HL-60 (cell line): ENCODE results near the gene CLCN3.

ENCODE experiments used
- SPI1 ChIP-seq: IDR thresholded peaks from 2 replicates; pipeline ENCODE4 v1.6.1; 2012; ENCODE audit warnings: low read depth, mild to moderate bottlenecking, borderline replicate concordance
- TF ChIP-seq, protein P1 (sequence below): IDR thresholded peaks from one replicate; pipeline ENCODE4 v1.5.1; 2011; ENCODE audit warnings: low read length, control low read depth, inconsistent platforms; ENCODE audit not compliant: insufficient read depth
- TF ChIP-seq, protein P2 (sequence below): IDR thresholded peaks from 2 replicates; pipeline ENCODE4 v1.6.1; 2012; ENCODE audit warnings: low read depth; ENCODE audit not compliant: insufficient replicate concordance

DNA sequence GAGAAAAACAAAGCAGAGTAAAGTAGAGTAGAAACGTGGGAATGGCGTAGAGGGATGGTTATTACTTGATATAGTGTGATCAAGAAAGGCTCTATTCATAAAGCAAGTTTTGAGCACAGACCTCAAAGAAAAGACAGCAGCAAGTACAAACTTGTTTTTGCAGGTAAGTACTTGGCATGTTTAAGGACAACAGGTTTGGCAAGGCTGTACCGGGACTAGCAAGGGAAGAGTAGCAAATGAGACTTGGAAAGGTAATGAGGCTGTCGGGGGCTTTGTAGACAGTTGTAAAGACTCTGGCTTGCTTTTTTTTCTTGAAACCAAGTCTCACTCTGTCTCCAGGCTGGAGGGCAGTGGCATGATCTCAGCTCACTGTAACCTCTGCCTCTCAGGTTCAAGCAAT is 48.9 kb upstream of the CLCN3 start:
- TF ChIP-seq, protein P1, sequence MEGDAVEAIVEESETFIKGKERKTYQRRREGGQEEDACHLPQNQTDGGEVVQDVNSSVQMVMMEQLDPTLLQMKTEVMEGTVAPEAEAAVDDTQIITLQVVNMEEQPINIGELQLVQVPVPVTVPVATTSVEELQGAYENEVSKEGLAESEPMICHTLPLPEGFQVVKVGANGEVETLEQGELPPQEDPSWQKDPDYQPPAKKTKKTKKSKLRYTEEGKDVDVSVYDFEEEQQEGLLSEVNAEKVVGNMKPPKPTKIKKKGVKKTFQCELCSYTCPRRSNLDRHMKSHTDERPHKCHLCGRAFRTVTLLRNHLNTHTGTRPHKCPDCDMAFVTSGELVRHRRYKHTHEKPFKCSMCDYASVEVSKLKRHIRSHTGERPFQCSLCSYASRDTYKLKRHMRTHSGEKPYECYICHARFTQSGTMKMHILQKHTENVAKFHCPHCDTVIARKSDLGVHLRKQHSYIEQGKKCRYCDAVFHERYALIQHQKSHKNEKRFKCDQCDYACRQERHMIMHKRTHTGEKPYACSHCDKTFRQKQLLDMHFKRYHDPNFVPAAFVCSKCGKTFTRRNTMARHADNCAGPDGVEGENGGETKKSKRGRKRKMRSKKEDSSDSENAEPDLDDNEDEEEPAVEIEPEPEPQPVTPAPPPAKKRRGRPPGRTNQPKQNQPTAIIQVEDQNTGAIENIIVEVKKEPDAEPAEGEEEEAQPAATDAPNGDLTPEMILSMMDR, result no peak
- TF ChIP-seq, protein P2, sequence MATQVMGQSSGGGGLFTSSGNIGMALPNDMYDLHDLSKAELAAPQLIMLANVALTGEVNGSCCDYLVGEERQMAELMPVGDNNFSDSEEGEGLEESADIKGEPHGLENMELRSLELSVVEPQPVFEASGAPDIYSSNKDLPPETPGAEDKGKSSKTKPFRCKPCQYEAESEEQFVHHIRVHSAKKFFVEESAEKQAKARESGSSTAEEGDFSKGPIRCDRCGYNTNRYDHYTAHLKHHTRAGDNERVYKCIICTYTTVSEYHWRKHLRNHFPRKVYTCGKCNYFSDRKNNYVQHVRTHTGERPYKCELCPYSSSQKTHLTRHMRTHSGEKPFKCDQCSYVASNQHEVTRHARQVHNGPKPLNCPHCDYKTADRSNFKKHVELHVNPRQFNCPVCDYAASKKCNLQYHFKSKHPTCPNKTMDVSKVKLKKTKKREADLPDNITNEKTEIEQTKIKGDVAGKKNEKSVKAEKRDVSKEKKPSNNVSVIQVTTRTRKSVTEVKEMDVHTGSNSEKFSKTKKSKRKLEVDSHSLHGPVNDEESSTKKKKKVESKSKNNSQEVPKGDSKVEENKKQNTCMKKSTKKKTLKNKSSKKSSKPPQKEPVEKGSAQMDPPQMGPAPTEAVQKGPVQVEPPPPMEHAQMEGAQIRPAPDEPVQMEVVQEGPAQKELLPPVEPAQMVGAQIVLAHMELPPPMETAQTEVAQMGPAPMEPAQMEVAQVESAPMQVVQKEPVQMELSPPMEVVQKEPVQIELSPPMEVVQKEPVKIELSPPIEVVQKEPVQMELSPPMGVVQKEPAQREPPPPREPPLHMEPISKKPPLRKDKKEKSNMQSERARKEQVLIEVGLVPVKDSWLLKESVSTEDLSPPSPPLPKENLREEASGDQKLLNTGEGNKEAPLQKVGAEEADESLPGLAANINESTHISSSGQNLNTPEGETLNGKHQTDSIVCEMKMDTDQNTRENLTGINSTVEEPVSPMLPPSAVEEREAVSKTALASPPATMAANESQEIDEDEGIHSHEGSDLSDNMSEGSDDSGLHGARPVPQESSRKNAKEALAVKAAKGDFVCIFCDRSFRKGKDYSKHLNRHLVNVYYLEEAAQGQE, result no peak
- TF ChIP-seq SPI1, result no peak
